Measurements from ENCODE around the gene HAUS3. TPM values are rescaled to one million over a fixed set of nuclear protein-coding genes. Genes with fewer than 3 reads are reported as not detected.

HAUS3 gene
- total and polyA plus RNA-seq, 2 of the 8 experiments (the other 6 are each of a cell fraction or from before 2014, with no cell fraction given): 3.2 to 14.8 TPM

GRCh38 chr4:2220016-2220630 is 21.8 kb downstream of the HAUS3 start:
- Histone ChIP-seq H2BK12ac (ENCODE audit: low read depth, low read length) (peak overlapping the region; percentile 55), H2BK120ac (replicated peaks; ENCODE audit: low read depth, low read length) (peak overlapping the region; percentile 7), H2BK5ac (ENCODE audit: low read depth, low read length) (peak overlapping the region; percentile 84; the same call in 1 of the 2 replicates), H3K79me1 (ENCODE audit: low read depth, low read length) (no peaks in the 10 kb centered on the region), H2BK15ac (ENCODE audit: low read length) (peak overlapping the region; percentile 66; the same call in 1 of the 2 replicates), H3K79me2 (ENCODE audit: control insufficient read depth in 1 of 2, insufficient read depth in 2 of 2, low read length in 2 of 2) (no peaks in the 10 kb centered on the region), H3K9ac (replicated peaks in 1 of 4; ENCODE audit: extremely low read depth in 1 of 4, low read depth in 3 of 4, low read length in 3 of 4) (no peak overlapping the region), H4K8ac (ENCODE audit: extremely low read depth, insufficient read depth, low read length) (no peak overlapping the region), H3K18ac (ENCODE audit: extremely low read depth, low read length) (peak overlapping the region; percentile 44), H3K4me3 (ENCODE audit: extremely low read depth in 1 of 4, insufficient read depth in 2 of 4, low read depth in 3 of 4, low read length in 4 of 4) (no peak overlapping the region), H4K5ac (ENCODE audit: insufficient read length, low read depth, low read length) (no peak overlapping the region), H3K4me2 (ENCODE audit: insufficient read depth in 1 of 2, low read depth in 2 of 2, low read length in 2 of 2) (no peak overlapping the region; a peak in 1 of 4 replicates), H3K36me3 (ENCODE audit: control insufficient read depth in 2 of 4, insufficient read depth in 4 of 4, low read length in 3 of 4) (no peaks in the 10 kb centered on the region), H2AFZ (ENCODE audit: low read length) (no peak overlapping the region), H3K56ac (replicated peaks; ENCODE audit: insufficient read length, low read depth, low read length) (no peak overlapping the region), H4K20me1 (replicated peaks in 1 of 2; ENCODE audit: control insufficient read depth in 1 of 2, insufficient read depth in 2 of 2, low read length in 2 of 2) (peaks cover 1 to 5% of the 10 kb centered on the region in 2 experiments), H3K4me1 (replicated peaks in 1 of 4; ENCODE audit: control insufficient read depth in 3 of 4, insufficient read depth in 4 of 4, low read length in 3 of 4) (peaks cover 10 to 37% (median 19%) of the 10 kb centered on the region in 4 experiments; a peak in 6 of 7 replicates), H4K91ac (replicated peaks; ENCODE audit: insufficient read length, low read length) (no peak overlapping the region), H2BK20ac (ENCODE audit: low read length) (peak overlapping the region; percentile 49; the same call in 1 of the 2 replicates), H3K27ac (ENCODE audit: low read depth, low read length) (no peak overlapping the region), H3K27me3 (replicated peaks in 1 of 4; ENCODE audit: control insufficient read depth in 3 of 4, extremely low read depth in 1 of 4, insufficient read depth in 3 of 4, low read length in 3 of 4) (no peaks in the 10 kb centered on the region), H3K23me2 (ENCODE audit: low read depth, low read length) (no peaks in the 10 kb centered on the region), H3K9me3 (ENCODE audit: insufficient read depth in 2 of 2, low read depth in 1 of 2, low read length in 1 of 2) (no peaks in the 10 kb centered on the region), H2AK5ac (ENCODE audit: low read depth, low read length) (0 out of 2 replicates have a peak overlapping the region, but pooled peaks have one; percentile 43), H3K14ac (ENCODE audit: insufficient read length) (no peak overlapping the region), H3K4ac (replicated peaks; ENCODE audit: insufficient read length, low read depth, low read length) (no peak overlapping the region), H3K23ac (ENCODE audit: insufficient read length) (no peak overlapping the region)
- CTCF ChIA-PET (ENCODE audit: partially characterized antibody): interaction anchor here (0.7 to 4.0 kb wide), 55 partner anchors 8 to 504 kb away, joined by 3 to 69 read pairs (median 4); partner anchors contain the start of genes HAUS3, MXD4 and POLN
- POLR2A ChIA-PET (ENCODE audit: partially characterized antibody): interaction anchor here (0.8 to 0.9 kb wide), 3 partner anchors 11 to 270 kb away, joined by 3 to 4 read pairs (median 3); no protein-coding TSS in a partner anchor
- 22% methylated on average over 10 of the region's 10 CpGs; no CpG with 5 or more reads in 1 of the 2 experiments for WGBS, 2 experiments (ENCODE audit: extremely low coverage in 1 of 2, insufficient coverage in 1 of 2, insufficient read length in 1 of 2, insufficient replicate concordance in 2 of 2, low coverage in 1 of 2, low lambda C conversion rate in 2 of 2, missing lambda C conversion rate in 1 of 2)
- peak; percentile 92 for FAIRE-seq
- peak in 1 of 2 experiments; percentile 91 for DNase-seq (ENCODE audit: low read depth in 1 of 2, low spot score in 2 of 2)
- TF ChIP-seq JUN (IDR thresholded peaks at IDR 0.05; ENCODE audit: low read depth, low read length) (no peak), ATF2 (IDR thresholded peaks at IDR 0.05; ENCODE audit: low read length) (no peak), RBBP5 (IDR thresholded peaks at IDR 0.05; ENCODE audit: borderline replicate concordance, low read depth, low read length) (no peak), POU5F1 (IDR thresholded peaks at IDR 0.05; ENCODE audit: low read depth, low read length) (no peak), GABPA (IDR thresholded peaks at IDR 0.05; ENCODE audit: borderline replicate concordance, insufficient read depth, low read length) (peak; percentile 64; the same call in 1 of the 2 replicates), RNF2 (IDR thresholded peaks at IDR 0.05; ENCODE audit: borderline replicate concordance, low read depth, low read length, missing control alignments, poor library complexity, severe bottlenecking) (no peak), TBP (IDR thresholded peaks at IDR 0.05; ENCODE audit: low read depth, low read length) (no peak), JUND (IDR thresholded peaks at IDR 0.05; ENCODE audit: low read length) (no peak), CREB1 (IDR thresholded peaks at IDR 0.05) (no peak), CTBP2 (IDR thresholded peaks at IDR 0.05; ENCODE audit: borderline replicate concordance, insufficient read depth, insufficient read length, low read length) (no peak)
